Neutrophil (primary cell): ENCODE results near the gene WBP4.
"Not testable (repeated sequence)": the region's sequence is repeated elsewhere in the genome, so short reads cannot be mapped to it uniquely, and the experiment has no call there.

Experiments
- H3K27ac ChIP-seq: fragments of 200-600 bp; sonication (generic); 2 replicates; pipeline ENCODE4 v1.5.1; 2016; ENCODE audit warnings: mild to moderate bottlenecking, moderate library complexity
- H3K27me3 ChIP-seq: fragments of 200-600 bp; sonication (generic); 2 replicates; pipeline ENCODE4 v1.6.0; 2016; ENCODE audit warnings: mild to moderate bottlenecking
- H3K36me3 ChIP-seq: fragments of 200-600 bp; sonication (generic); 2 replicates; pipeline ENCODE4 v1.5.1; 2017
- H3K4me1 ChIP-seq, 2 experiments: fragments of 200-600 bp in 1 of 2; sonication (generic) in 1 of 2; 1 replicate in 1 of 2; 2 replicates in 1 of 2; pipeline versions ENCODE4 v1.5.1 to v1.6.1; 2013 to 2016; ENCODE audit warnings: low read depth in 1 of 2, low read length in 1 of 2, mild to moderate bottlenecking in 1 of 2, moderate library complexity in 1 of 2; ENCODE audit not compliant: control insufficient read depth in 1 of 2, insufficient read depth in 1 of 2
- H3K4me3 ChIP-seq, 2 experiments: fragments of 200-600 bp in 1 of 2; sonication (generic) in 1 of 2; 1 replicate in 1 of 2; 2 replicates in 1 of 2; pipeline ENCODE4 v1.5.1; 2013 to 2016; ENCODE audit warnings: low read depth in 1 of 2, low read length in 1 of 2, mild to moderate bottlenecking in 1 of 2, moderate library complexity in 1 of 2
- H3K9me3 ChIP-seq: fragments of 200-600 bp; sonication (generic); 2 replicates; pipeline ENCODE4 v1.5.1; 2016
- TF ChIP-seq, protein P1 (sequence below): fragments of 200-600 bp; sonication (generic); IDR thresholded peaks from 2 replicates; pipeline ENCODE4 v1.5.1; 2016; ENCODE audit warnings: antibody characterized with exemption

Gene WBP4

DNA sequence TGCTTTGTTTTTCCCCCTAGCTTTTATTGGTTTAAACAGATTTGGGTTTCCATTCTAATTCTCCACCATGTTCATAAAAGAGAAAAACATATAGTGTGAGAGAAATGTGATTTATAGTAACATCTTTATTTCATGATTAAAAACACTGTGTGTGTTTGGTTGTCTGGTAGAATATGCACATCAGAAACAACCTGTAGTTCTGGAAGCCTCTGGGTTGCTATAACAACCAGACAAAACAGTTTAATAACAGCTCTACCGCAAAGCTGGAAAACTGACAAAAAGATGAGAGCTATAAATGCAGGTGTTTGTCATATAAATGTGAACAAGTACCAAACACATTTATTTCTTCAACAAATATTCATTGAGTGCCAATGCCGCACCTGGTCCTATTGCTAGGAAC lies 61.5 kb downstream of the WBP4 start:
- Histone ChIP-seq H3K4me1 (peaks cover 20 to 26% of the 10 kb centered on the region in 2 experiments), H3K4me3 (no peak overlapping the region), H3K9me3 (no peaks in the 10 kb centered on the region), H3K27ac (peak overlapping the region; percentile 12), H3K27me3 (no peaks in the 10 kb centered on the region), H3K36me3 (peaks cover 5% of the 10 kb centered on the region)
- TF ChIP-seq, protein P1, sequence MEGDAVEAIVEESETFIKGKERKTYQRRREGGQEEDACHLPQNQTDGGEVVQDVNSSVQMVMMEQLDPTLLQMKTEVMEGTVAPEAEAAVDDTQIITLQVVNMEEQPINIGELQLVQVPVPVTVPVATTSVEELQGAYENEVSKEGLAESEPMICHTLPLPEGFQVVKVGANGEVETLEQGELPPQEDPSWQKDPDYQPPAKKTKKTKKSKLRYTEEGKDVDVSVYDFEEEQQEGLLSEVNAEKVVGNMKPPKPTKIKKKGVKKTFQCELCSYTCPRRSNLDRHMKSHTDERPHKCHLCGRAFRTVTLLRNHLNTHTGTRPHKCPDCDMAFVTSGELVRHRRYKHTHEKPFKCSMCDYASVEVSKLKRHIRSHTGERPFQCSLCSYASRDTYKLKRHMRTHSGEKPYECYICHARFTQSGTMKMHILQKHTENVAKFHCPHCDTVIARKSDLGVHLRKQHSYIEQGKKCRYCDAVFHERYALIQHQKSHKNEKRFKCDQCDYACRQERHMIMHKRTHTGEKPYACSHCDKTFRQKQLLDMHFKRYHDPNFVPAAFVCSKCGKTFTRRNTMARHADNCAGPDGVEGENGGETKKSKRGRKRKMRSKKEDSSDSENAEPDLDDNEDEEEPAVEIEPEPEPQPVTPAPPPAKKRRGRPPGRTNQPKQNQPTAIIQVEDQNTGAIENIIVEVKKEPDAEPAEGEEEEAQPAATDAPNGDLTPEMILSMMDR: no peak

DNA sequence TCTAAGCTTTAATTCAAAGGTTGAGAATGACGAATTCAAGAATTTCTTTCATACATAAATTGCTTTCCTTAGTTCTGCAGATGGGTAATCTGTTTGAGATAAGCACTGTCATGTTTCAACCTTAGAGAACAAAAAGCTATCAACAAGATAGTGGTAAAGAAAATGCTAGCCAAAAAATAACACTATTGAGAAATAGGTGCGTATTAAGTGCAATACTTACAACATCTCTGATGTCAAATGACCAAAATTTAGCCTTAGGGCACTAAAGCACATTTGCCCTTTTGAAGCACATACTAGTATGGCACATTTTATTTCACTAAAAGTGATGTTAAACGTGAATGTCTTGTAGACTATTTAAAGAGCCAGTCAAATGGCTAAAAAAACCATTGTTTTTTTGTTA lies 66.4 kb downstream of the WBP4 start:
- Histone ChIP-seq H3K36me3 (peaks cover 5% of the 10 kb centered on the region), H3K27ac (no peak overlapping the region), H3K27me3 (no peaks in the 10 kb centered on the region), H3K4me1 (peaks cover 57 to 62% of the 10 kb centered on the region in 2 experiments), H3K9me3 (no peaks in the 10 kb centered on the region), H3K4me3 (no peak overlapping the region)
- TF ChIP-seq, protein P1: no peak

GRCh38 chr13:41130356-41130755 lies 69.0 kb downstream of the WBP4 start:
- no peaks in the 10 kb centered on the region for H3K27me3 ChIP-seq
- H3K9me3 ChIP-seq: no peaks in the 10 kb centered on the region
- H3K4me1 ChIP-seq: peaks cover 66 to 68% of the 10 kb centered on the region in 2 experiments
- TF ChIP-seq, protein P1: no peak
- H3K27ac ChIP-seq: peak overlapping the region; percentile 55
- H3K36me3 ChIP-seq: peaks cover 5% of the 10 kb centered on the region
- H3K4me3 ChIP-seq: peak overlapping the region; percentile 0 to 76

DNA sequence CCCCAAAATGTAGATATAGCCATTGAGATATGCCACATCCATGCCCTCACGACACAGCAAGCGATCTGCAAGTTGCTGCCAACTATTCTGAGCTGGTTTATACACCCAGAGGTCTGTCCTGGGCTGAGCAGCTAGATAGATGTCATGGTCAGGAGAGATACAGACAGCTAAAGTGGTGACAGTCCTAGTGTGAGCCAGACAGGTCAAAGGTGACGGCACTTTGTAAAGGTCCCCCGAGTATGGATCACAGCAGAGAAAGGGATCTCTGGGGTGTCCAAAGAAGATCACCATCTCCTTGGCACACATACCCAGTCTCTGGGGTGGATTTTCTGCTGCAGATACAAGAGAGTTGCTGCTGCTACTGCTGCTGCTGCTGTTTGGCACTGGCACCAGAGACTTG lies 69.9 kb downstream of the WBP4 start:
- Histone ChIP-seq H3K4me1 (peaks cover 66 to 68% of the 10 kb centered on the region in 2 experiments), H3K4me3 (peak overlapping the region; percentile 0 to 76), H3K27ac (peak overlapping the region; percentile 55)
- H3K9me3 ChIP-seq, H3K27me3 ChIP-seq, H3K36me3 ChIP-seq: not testable (repeated sequence)

- H3K4me1 ChIP-seq: peaks cover 66 to 68% of the 10 kb centered on the region in 2 experiments
Measured at GRCh38 chr13:41131660-41132511, 70.6 kb downstream of the WBP4 start.

GRCh38 chr13:41132512-41133152 lies 71.3 kb downstream of the WBP4 start, which contains the start of gene KBTBD6:
TSS of gene KBTBD6 (minus strand) at chr13:41132802. CDS start at chr13:41132511, 291 bp downstream.
- peak within 1 kb of the TSS; percentile 76 to 95 for H3K4me3 ChIP-seq
- H3K4me1 ChIP-seq: peaks cover 58 to 61% of the 10 kb centered on the region in 2 experiments
- peak within 1 kb of the TSS; percentile 81 for H3K27ac ChIP-seq
- H3K9me3 ChIP-seq: no peaks in the 10 kb centered on the region
- no peaks in the 10 kb centered on the region for H3K36me3 ChIP-seq
- no peaks in the 10 kb centered on the region for H3K27me3 ChIP-seq
- TF ChIP-seq, protein P1: no peak

More at GRCh38 chr13:41131660-41132511, 70.6 kb downstream of the WBP4 start:
- not testable (repeated sequence) for H3K27me3 ChIP-seq, H3K36me3 ChIP-seq, H3K9me3 ChIP-seq
- Histone ChIP-seq H3K4me3 (peak overlapping the region; percentile 76 to 95), H3K27ac (peak overlapping the region; percentile 81)
